COLO829 (cell line): ENCODE results near the gene DDI2.
"Not testable (repeated sequence)": the region's sequence is repeated elsewhere in the genome, so short reads cannot be mapped to it uniquely, and the experiment has no call there.

Experiments
- DNase-seq: peaks from one replicate; pipeline ENCODE4 v3.0.0; 2012; ENCODE audit warnings: low spot score

DDI2 gene

DNA sequence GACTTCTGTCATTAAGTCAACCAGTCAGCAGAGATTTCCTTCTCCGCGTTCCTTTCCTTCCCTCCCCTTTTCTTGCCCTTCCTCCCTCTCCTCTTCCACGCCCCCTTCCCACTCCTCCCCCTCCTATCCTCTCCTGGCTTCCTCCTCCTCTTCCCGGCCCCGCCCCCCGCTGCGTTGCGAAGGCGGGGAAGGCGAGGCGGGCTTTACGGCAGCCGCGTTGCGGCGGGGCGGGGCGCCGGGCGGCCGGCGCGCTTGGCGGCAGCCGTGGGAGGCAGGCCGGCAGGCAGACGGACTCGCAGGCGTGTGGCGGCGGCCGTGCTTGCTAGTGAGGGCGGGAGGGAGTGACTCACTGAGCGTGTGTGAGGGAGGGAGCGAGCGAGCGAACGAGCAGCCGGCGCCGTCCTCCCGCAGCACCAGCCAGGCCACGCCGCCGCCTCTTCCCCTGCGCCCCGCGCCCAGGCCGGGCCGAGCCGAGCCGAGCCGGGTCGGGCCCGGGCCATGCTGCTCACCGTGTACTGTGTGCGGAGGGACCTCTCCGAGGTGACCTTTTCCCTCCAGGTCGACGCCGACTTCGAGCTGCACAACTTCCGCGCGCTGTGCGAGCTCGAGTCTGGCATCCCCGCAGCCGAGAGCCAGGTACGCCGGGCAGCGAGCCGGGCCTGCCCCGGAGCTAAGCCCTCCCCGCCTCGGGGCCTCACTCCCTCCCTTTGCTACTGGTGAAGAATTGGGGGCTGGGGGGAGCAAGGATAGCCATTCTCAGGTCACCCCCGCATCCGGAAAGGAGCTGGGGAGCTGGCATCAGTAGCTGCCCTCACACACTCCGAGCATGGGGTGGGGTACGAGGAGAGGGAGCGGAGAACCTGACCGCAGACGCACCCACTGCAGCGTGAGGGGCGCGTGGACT, at the start of gene DDI2:
TSS of gene DDI2 (plus strand) at position 286 of the 904 bp plus-strand sequence. CDS start at position 499, 213 bp downstream.
- DNase-seq, result peak; percentile 92

DNA sequence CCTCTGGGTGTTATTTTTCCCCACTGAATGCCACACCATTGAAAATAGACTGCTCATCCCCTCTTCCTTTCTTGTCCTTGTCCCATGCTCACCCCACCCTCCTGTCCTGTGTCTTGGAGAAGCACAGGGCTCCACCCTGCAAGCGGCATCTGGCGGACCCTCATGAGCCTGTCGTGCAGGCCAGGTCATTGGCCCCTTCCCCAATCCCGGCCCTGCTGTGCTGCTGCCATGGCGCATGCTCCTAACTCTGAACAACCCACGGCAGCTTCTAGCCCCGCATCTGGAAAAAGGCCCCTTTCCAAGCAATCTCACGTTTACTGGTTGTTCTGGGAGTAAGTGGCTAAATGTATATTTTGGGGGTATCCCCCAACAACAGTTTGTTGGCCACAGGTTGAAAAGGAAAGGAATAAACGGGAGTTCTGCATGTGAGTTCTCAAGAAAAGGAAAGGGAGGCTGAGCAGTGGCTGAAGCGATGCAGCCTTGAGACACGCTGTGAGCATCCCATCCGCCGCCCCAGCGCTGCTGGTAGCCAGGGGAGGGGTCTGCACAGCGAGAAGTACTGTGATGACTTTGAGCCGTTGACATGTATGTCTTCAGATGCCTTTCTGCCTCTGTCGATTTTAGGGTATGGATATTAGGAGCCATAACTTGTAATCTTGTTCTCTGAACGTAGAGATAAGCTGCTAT, 48.7 kb upstream of the DDI2 start:
- DNase-seq, result no peak

DNA sequence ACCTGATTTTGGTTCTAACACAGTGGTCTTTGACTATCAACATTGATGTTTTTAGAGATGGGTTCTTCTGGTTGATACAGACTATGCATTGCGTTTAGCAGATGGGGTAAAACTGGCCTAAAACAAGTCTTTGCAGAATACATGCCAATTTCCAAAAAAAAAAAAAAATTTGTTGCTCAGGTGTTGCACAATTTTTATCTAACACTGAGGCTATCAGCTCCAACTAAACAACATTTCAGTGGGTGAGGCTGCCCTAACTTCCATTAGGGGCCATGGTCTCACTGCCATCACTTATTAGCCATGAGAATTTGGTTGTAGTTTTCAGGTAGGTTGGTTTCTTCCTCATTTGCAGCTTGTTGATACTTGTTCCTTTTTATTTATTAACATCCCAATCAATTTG, 46.4 kb upstream of the DDI2 start:
- no peak for DNase-seq

DNA sequence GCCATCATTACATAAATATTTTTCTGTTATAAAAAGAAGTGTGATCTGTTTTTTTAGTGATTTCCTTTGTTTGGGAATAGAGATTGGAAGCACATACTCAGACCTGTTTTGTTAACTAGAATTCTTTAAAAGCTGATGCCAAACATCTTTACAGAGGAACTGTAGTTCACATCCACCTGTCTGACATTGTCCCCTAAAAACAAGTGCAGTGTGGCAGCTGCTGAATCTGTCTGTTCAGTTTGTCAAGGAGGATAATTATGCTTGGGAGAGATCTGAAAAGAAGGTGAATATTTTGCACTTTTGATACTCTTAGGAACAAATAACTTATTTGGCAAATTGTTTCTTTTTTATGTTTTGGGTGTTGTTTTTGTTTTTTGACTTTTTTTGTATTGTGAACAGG, 46.0 kb upstream of the DDI2 start:
- DNase-seq, result no peak

DNA sequence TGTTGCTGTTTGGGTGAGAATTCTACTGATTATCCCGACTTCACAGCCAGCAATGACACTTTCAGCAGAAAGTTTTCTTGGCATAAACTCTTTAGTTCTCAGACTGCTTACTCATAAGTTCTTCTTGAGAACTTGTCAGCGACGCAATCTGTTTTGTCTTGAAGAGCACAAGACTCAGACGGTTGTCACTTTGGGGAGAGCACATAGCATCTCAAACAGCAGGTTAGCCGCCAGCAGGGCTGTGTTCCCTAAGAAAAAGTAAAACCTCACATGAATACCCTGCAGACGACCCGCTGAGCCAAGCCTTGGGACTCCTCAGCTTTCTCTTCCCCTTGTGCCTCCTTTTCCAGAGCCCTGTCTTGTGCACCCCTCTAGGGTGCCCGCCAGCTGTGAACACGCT, 43.8 kb upstream of the DDI2 start:
- DNase-seq, result no peak

GRCh38 chr1:15574741-15575140, 42.5 kb upstream of the DDI2 start:
- DNase-seq, result no peak

DNA sequence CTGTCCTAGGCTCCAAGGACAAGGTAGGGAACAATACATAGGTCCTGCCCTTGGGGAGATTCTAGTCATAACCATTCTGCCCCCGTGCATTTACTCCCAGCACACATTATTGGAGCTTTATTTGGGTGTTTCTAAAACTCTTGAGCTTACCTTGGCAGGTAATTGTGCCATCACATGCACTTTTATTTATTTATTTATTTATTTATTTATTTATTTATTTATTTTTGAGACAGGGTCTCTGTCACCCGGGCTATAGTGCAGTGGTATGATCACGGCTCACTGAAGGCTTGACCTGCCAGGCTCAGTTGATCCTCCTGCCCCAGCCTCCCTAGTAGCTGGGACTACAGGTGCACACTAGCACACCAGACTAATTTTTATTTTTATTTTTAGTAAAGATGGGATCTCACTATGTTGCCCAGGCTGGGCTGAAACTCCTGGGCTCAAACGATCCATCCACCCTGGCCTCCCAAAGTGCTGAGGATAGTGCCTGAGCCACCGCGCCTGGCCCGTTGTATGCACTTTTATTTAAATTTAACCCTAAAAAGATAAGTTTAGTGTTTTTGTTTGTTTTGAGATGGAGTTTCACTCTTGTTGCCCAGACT, 41.6 kb upstream of the DDI2 start:
- DNase-seq, result no peak

GRCh38 chr1:15577691-15578090, 39.6 kb upstream of the DDI2 start:
- DNase-seq, result no peak

- DNase-seq, result no peak
Measured at GRCh38 chr1:15578921-15579682, 38.2 kb upstream of the DDI2 start.

- DNase-seq, result no peak
Measured at GRCh38 chr1:15579683-15580047, 37.6 kb upstream of the DDI2 start.

DNA sequence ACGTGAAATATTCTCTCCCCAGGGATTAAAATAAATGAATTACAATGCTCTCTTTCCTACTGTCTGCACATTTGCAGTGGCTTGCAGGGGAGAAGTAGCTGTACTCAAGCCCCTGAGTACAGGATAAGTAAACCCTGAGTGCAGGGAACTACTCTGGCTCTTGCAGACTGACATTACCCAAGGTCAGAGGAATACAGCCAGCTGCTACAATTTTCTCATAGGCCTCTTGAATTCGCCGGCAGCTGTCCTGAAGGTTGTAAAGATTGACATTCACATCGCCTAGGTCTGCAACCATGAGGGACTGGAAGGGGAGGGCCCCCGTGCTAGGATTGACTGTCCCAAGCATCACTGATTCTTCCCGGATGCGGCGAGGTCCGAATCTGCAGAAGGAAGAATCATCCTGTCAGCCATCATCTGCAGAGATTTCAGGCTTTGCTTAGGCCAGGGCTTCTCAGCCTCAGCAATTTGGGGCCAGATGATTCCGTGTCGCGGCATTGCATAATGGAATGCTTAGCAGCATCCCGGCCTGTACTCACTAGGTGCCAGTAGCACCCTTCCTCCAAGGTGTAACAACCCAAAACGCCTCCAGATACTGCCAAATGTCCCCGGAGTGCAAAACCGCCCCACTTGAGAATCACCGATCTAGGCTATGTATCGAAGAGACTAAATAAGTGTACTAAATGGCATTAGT, 34.1 kb upstream of the DDI2 start:
- no peak for DNase-seq

DNA sequence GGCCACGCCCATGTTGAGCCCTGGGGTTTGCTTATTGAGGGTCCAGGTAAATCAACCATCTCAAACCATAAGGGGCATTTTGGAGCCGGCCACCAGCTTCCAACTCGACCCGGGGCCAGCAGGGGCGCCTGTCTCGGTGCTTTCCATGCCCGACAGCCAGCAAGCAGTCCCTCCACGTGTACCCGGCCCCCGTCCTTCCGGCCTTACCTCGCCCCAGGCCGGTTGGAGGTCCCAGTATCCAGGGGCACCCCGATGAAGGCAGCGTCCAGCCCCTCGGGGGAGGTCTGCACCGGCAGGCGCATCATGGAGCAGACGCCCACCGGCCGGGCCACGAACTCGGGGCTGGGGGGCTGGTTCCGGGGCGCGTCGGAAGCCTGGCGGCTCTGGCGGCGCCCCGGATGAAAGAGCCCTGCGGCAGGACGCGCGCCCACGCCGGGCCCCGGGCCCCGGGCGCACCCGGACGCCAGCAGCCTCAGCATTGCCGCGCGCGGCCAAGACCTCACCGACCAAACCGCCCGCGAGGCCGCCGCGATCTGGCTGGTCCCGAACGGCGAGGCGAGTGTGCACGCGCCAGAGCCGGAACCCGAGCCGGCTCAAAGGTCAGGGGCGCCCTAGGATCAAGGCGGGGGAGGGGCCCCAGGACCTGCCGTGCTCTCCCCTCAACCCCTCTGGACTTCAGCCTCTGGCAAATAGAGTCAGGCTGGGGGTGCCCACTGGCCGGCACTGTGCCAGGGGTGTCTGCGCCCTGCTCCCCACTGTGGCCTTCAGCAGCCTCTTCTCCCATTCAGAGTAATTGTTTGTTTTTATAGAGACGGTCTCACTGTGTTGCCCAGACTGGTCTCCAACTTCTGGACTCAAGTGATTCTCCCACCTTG, 32.5 kb upstream of the DDI2 start, which contains the start of gene AGMAT:
TSS of gene AGMAT (minus strand) at position 563 of the 875 bp plus-strand sequence. CDS start at position 479, 84 bp downstream.
- no peak for DNase-seq

- no peak for DNase-seq
Measured at GRCh38 chr1:15592285-15592684, 25.0 kb upstream of the DDI2 start.

GRCh38 chr1:15595809-15596617, 21.2 kb upstream of the DDI2 start:
- DNase-seq, result no peak

- DNase-seq, result no peak
Measured at GRCh38 chr1:15598436-15598835, 18.8 kb upstream of the DDI2 start.

DNA sequence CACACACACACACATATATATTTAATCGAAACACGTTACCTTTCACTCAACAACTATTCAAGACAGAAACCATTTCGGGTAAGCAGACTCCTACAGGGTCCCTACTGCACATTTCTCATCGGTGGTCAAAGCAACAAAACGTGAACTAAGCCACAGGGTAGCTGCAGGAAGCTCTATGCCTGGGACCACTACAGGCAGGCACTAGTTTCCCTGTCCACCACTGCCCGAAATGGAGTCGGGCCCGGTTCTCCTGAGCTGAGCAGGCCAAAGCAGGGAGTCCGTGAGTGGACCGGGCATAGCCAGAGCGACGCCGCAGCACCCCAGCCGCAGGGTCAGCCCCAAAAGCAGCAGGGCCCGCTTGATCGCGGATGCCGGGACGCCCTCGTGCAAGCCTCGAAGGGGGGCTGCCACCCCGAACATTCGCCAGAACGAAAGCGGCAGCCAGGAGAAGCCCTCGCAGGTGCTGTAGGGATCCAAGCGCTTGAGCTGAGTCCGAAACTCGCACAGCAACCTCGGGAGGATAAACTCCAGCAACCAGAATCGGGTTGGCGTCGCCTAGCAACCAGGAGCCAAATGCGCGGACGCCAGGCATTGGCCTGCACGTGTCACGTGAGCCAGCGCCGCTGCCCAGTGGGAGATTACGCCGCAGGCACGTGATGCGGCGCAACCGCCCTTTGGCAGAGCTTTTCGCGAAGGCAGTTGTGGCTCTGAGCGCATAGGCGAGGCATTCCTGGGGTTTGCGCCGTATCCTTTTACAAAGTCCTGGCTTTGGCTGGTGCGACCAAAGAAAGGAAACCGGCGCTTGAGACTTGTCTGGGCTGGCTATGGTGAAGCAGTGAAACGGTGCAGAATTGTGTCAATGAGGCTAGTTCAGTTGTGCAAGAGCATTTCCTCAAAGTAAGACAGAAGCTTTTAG, 13.9 kb upstream of the DDI2 start:
- peak; percentile 93 for DNase-seq

- not testable (repeated sequence) for DNase-seq
Measured at GRCh38 chr1:15603966-15604282, 13.3 kb upstream of the DDI2 start.

GRCh38 chr1:15604400-15604799, 12.9 kb upstream of the DDI2 start:
- not testable (repeated sequence) for DNase-seq
